Activated T-helper 17 cell treated with anti-CD3 and anti-CD28 coated beads, Interleukin-2, amount 50 U/mL, for 72 hours (primary cell): ENCODE data around the gene MFAP2. TPM values are rescaled to one million over a fixed set of nuclear protein-coding genes. Genes with fewer than 3 reads are reported as not detected.
A peak's percentile ranks its signal among the peaks of the same experiment; 100 is the strongest.

Experiments used
- ATAC-seq: fragments of 150-1000 bp; cut with Tn5 transposase; replicated peaks from 2 replicates; pipeline ENCODE4 v1.10.0; 2021; ENCODE audit warnings: mild to moderate bottlenecking, moderate library complexity
- H3K27ac Mint-ChIP-seq: one replicate; pipeline ENCODE4 v1.8.0; 2022; ENCODE audit warnings: mixed read lengths
- H3K27me3 Mint-ChIP-seq: one replicate; pipeline ENCODE4 v1.8.0; 2022; ENCODE audit warnings: mixed read lengths
- H3K36me3 Mint-ChIP-seq: one replicate; pipeline ENCODE4 v1.8.0; 2022; ENCODE audit warnings: low read depth, mild to moderate bottlenecking, mixed read lengths
- H3K4me1 Mint-ChIP-seq: one replicate; pipeline ENCODE4 v1.8.0; 2022; ENCODE audit warnings: mixed read lengths
- H3K4me3 Mint-ChIP-seq: one replicate; pipeline ENCODE4 v1.8.0; 2022; ENCODE audit warnings: mild to moderate bottlenecking, mixed read lengths
- H3K9me3 Mint-ChIP-seq: one replicate; pipeline ENCODE4 v1.8.0; 2022; ENCODE audit warnings: mixed read lengths
- total RNA-seq, 2 donors: library from RNA; stranded (reverse); gene quantifications; one replicate each; pipeline ENCODE4 v1.2.3, GENCODE V29; 2022

Gene MFAP2, protein sequence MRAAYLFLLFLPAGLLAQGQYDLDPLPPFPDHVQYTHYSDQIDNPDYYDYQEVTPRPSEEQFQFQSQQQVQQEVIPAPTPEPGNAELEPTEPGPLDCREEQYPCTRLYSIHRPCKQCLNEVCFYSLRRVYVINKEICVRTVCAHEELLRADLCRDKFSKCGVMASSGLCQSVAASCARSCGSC
- total RNA-seq = not detected

DNA sequence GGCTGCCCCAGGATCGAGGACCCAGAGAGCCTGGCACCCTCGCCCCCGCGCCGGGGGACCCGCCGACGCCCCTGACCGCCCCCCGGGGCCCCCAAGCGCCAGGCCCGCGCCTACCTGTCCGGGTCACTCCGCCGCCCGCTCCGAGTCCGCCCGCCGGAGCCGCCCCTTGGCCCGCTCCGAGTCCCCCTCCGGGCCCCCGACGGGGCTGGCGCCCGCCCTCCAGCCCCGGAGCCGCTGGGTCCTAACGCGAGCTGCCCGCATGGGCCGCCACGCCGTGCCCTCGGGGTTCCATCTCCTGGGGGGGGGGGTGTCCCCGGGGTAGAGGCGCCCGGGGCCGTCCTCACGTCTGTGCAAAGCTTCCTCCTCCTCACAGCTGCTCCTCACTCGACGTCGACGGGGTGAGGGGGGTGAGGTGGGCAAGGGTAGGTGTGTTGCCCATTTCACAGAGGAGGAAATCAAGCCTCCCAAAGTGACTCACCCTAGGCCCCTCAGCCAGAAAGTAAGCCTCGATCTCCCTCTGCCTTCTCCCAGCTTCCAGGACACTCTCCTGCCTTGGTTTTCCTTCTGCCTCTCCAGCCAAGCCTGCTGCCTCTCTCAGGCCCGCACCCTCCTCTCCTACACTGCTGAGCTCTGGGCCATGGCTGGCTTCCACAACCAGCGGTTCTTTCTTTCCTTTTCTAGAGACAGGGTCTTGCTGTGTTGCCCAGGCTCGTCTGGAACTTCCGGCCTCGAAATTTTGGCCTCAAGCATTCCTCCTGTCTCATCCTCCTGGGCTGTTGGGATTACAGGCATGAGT is at the start of gene MFAP2:
TSS of gene MFAP2 (minus strand) at position 148 of the 796 bp plus-strand sequence. CDS start 2,347 bp downstream, outside the sequence.
- Mint-ChIP-seq H3K4me3 (peak within 1 kb of the TSS; percentile 53), H3K27me3 (peaks cover 15% of the 10 kb centered on the region), H3K36me3 (peaks cover 5% of the 10 kb centered on the region)

DNA sequence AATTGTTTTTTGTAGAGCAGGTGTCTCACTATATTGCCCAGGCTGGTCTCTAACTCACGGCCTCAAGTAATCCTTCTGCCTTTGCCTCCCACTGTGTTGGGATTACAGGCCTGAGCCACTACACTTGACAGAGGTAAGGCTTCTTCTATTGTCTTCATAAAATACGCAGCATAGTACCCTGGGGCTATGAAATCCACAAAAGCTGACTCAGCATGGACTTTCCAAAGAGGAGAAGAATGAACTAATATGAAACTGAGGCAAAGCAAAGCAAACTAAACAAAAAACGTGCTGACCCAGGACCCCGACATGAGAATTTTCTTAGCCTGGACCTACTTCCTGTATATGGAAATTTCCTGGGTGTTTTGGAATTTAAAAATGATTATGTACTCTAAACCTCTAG is 49.8 kb upstream of the MFAP2 start:
- ATAC-seq = no peak
- H3K36me3 Mint-ChIP-seq = peaks cover 92% of the 10 kb centered on the region
- no peaks in the 10 kb centered on the region for H3K4me1 Mint-ChIP-seq
- H3K27ac Mint-ChIP-seq = no peak overlapping the region
- H3K9me3 Mint-ChIP-seq = no peaks in the 10 kb centered on the region
- no peaks in the 10 kb centered on the region for H3K27me3 Mint-ChIP-seq
- no peak overlapping the region for H3K4me3 Mint-ChIP-seq

More for the DNA sequence above, at the start of gene MFAP2:
- Mint-ChIP-seq H3K9me3 (no peaks in the 10 kb centered on the region), H3K4me1 (peaks cover 6% of the 10 kb centered on the region), H3K27ac (peak within 1 kb of the TSS; percentile 4)
- no peak for ATAC-seq

DNA sequence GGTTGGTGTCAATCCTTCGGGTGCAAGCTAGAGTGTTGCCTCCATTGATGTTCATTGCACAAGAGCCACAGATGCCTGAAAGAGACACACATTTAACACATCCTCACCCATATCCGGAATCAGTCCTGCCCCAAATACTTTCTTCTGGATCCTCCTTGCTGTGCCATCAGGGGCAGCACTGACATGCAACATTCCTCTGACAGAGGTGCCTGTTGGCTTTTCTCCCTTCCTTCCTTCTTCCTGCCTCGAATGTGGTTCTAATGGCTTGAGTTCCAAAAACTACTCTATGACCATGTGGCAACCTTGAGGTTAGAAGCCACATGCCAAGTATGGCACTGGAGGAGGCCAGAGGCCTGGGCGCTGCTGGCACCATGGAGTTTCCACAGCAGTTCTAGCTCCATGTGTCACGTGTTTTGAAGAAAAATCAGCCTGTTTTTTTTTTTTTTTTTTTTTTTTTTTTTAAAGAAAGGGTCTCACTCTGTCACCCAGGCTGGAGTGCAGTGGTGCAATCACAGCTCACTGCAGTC is 48.3 kb upstream of the MFAP2 start:
- Mint-ChIP-seq H3K4me3 (no peak overlapping the region), H3K9me3 (no peaks in the 10 kb centered on the region), H3K27ac (no peak overlapping the region), H3K36me3 (peaks cover 93% of the 10 kb centered on the region), H3K27me3 (no peaks in the 10 kb centered on the region), H3K4me1 (no peaks in the 10 kb centered on the region)
- no peak for ATAC-seq

DNA sequence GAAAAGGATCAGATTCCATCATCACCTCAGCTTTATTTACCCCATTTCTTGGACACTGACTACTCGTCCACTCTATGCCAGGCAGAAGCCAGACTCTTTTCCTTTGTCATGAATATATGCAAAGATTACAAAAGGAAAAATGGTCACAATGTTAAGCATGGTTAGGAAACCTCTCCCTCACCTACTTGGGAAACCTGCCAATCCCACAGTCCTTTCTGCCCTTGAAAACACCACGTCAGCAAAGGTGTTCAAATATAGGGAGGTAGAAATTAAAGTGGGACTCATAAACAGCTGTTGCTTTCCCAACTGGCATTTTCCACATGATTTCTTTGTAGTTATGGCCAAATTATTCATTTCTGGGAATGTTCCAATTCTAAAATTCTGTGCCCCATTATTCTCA is 47.5 kb upstream of the MFAP2 start:
- Mint-ChIP-seq H3K27me3 (no peaks in the 10 kb centered on the region), H3K36me3 (peaks cover 93% of the 10 kb centered on the region), H3K4me1 (no peaks in the 10 kb centered on the region), H3K27ac (no peak overlapping the region), H3K9me3 (no peaks in the 10 kb centered on the region), H3K4me3 (no peak overlapping the region)
- ATAC-seq = no peak

DNA sequence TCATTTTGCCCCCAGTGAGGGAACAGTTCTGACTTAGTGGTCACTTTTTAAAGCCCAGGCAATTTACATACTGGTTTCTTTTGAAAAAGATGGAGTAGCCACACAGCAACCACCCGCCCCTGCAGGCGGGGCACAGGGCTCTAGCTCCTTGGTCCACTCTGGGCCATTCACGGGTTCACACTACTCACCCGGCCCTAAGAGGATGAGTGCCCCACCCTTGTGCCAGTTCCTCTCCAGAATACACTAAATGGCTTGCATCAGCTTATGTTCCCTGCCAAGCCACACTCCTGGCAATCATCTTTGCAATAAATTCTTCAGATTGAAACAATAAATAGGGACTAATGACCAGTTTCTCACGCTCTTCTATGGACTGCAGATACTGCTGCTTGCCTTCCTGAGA is 47.0 kb upstream of the MFAP2 start:
- no peaks in the 10 kb centered on the region for H3K4me1 Mint-ChIP-seq
- no peak overlapping the region for H3K4me3 Mint-ChIP-seq
- H3K27me3 Mint-ChIP-seq = no peaks in the 10 kb centered on the region
- no peaks in the 10 kb centered on the region for H3K9me3 Mint-ChIP-seq
- H3K36me3 Mint-ChIP-seq = peaks cover 93% of the 10 kb centered on the region
- no peak overlapping the region for H3K27ac Mint-ChIP-seq
- ATAC-seq = no peak

DNA sequence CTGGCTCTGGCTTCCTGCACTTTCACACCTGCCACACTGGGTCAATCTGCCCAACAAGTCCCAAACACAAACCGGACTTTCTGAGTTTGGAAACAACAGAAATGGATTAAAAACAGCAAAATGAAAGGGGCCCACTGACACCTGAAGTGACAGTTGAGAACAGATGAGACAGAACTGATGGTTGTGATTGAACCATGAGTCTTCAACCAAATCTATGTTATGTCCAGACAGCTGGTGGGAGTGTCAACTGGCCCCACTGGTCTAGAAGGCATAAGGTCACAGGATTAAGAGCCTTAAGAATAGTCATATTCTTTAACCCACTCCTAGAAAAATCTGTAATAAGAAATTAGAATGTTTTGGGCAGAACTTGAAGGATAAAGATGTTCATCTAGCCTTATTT is 44.3 kb upstream of the MFAP2 start:
- Mint-ChIP-seq H3K4me1 (no peaks in the 10 kb centered on the region), H3K4me3 (no peak overlapping the region), H3K9me3 (no peaks in the 10 kb centered on the region), H3K27me3 (no peaks in the 10 kb centered on the region), H3K27ac (no peak overlapping the region), H3K36me3 (peaks cover 96% of the 10 kb centered on the region)
- ATAC-seq = no peak

DNA sequence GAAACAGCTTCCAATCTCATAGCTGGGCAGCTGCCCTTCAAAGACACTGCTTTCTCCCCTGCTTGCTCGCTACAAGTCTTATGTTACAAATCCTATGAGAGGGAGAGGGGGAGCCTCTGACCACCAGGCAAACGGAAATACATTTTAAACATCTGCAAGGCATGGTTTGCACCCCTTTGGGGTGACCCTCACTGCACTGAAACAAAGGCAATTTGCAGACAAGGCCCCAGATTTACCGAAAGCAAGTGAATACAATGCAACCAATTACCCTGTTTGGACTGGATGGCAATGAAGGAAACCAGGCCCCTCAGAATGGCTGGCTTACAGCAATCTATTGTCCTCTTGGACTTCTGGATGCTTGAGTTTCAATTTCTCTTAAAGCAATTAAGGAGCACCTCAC is 43.2 kb upstream of the MFAP2 start:
- Mint-ChIP-seq H3K9me3 (no peaks in the 10 kb centered on the region), H3K4me3 (no peak overlapping the region), H3K27ac (peak overlapping the region; percentile 65), H3K36me3 (peaks cover 96% of the 10 kb centered on the region), H3K4me1 (peaks cover 8% of the 10 kb centered on the region), H3K27me3 (no peaks in the 10 kb centered on the region)
- no peak for ATAC-seq

DNA sequence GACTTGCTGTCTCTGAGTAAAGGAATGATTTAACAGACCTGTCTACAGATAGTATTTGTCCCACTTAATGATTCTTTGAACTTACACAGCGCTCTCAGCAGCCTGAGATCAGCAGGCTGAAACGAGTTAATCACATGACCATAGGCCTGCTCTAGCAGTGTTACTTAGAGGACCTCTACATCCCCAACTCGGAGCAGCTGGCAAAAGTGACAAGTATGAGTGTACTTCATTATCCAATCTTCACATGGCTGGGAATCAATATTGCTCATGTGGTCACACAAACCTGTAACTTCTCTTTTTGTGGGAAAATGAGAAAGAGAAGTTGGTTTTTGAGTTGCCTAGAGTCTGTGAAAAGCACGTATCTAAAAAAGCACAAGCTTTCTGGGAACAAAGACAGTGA is 42.7 kb upstream of the MFAP2 start:
- Mint-ChIP-seq H3K27ac (peak overlapping the region; percentile 65), H3K36me3 (peaks cover 96% of the 10 kb centered on the region), H3K27me3 (no peaks in the 10 kb centered on the region), H3K4me1 (peaks cover 8% of the 10 kb centered on the region), H3K9me3 (no peaks in the 10 kb centered on the region), H3K4me3 (no peak overlapping the region)
- ATAC-seq = no peak

DNA sequence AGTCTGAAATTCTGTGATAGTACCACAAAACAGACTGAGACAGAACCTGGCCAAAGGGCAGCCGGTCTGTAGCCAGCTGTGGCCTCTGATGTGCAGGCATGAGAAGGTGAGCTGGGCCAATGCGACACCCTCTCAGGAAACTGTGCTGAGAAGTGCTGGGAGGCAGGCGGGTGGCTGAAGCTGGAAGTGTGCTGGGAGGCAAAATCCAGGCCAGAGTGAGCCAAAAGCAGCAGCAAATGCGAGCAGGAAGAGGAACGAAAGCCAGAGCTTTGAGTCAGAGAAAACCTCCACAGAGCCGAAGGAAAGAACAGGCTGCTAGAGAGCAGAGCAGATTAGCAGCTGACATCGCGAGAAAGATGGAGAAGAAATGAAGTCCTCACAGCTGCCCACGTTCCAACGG is 41.5 kb upstream of the MFAP2 start:
- Mint-ChIP-seq H3K4me3 (no peak overlapping the region), H3K27me3 (no peaks in the 10 kb centered on the region), H3K36me3 (peaks cover 91% of the 10 kb centered on the region), H3K27ac (peak overlapping the region; percentile 55), H3K9me3 (no peaks in the 10 kb centered on the region), H3K4me1 (peaks cover 8% of the 10 kb centered on the region)
- ATAC-seq = no peak

DNA sequence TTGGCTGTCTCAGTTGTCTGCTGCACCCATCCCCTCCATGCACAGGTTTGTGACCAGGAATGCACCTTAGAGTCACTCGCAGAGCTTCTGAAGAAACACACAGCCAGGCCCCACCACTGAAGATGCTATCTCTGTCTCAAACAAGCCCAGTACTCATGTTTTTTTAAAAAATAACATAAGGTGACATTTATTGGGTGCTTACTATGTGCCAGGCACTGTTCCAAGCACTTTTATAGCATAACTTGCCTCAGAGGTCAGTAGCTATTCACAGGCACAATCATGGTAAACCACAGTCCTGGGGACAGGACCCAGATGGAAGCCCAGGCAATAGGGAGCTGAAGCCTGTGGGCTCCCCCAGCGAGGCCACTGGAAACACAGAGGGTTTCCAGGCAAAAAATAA is 40.1 kb upstream of the MFAP2 start:
- Mint-ChIP-seq H3K4me1 (peaks cover 8% of the 10 kb centered on the region), H3K27me3 (no peaks in the 10 kb centered on the region), H3K4me3 (no peak overlapping the region), H3K9me3 (no peaks in the 10 kb centered on the region), H3K36me3 (peaks cover 86% of the 10 kb centered on the region), H3K27ac (peak overlapping the region; percentile 34)
- ATAC-seq = no peak

DNA sequence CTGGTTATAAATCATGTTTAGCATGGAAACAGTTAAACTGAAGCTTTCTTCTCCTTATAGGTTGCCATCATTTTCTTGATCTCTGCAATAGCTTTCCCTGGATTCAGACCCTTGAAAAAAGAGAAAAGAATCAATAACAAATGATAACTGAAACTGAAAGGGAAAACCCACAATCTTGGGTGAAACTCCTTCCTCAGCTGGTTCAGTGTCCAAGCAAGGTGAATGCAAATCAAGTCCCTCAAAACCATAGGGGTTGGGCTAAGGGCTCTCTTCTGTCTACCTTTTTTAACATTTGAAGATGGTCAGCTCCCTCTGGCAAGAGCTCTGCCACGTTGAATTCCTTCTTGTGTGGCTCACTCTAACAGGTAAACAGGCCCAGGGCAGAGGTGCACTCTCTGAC is 38.4 kb upstream of the MFAP2 start:
- Mint-ChIP-seq H3K27ac (peak overlapping the region; percentile 86), H3K4me3 (no peak overlapping the region), H3K9me3 (no peaks in the 10 kb centered on the region), H3K36me3 (peaks cover 72% of the 10 kb centered on the region), H3K27me3 (no peaks in the 10 kb centered on the region), H3K4me1 (peaks cover 8% of the 10 kb centered on the region)
- no peak for ATAC-seq

DNA sequence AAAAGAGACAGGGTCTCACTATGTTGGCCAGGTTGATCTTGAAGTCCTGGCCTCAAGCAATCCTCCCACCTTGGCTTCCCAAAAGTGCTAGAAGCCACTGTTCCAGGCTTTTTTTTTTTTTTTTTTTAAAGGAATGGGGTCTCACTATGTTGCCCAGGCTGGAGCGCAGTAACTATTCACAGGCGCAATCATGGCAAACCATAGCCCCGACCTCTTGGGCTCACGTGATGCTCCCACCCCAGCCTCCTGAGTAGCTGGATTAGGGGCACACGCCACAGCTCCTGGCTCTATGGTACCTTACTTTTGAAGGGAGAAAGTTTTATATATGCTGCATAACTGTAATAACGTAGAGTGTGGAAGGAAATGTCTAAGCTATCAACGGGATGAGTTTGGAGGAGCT is 37.0 kb upstream of the MFAP2 start:
- Mint-ChIP-seq H3K27ac (no peak overlapping the region), H3K9me3 (no peaks in the 10 kb centered on the region), H3K36me3 (peaks cover 58% of the 10 kb centered on the region), H3K27me3 (no peaks in the 10 kb centered on the region), H3K4me1 (peaks cover 8% of the 10 kb centered on the region), H3K4me3 (no peak overlapping the region)
- ATAC-seq = no peak

DNA sequence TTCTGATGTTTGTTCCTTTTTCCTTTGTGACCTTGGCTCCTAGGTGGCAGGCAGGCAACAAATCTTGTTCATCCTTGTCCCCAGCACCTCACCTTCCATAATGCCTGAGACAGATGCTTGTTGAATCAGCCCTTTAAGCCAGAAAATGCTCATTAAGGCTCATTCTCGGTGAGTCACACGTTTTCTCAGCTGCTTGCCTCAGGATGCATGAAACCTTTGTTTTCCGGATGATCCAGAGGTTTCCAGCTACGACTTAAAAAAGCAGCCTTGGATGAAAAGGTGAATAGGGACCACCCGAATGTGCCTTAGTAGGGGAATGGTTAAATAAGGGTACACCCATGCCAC is 35.9 kb upstream of the MFAP2 start:
- ATAC-seq = no peak
- no peak overlapping the region for H3K27ac Mint-ChIP-seq
- no peaks in the 10 kb centered on the region for H3K9me3 Mint-ChIP-seq
- peaks cover 46% of the 10 kb centered on the region for H3K36me3 Mint-ChIP-seq
- peaks cover 8% of the 10 kb centered on the region for H3K4me1 Mint-ChIP-seq
- no peak overlapping the region for H3K4me3 Mint-ChIP-seq
- no peaks in the 10 kb centered on the region for H3K27me3 Mint-ChIP-seq

DNA sequence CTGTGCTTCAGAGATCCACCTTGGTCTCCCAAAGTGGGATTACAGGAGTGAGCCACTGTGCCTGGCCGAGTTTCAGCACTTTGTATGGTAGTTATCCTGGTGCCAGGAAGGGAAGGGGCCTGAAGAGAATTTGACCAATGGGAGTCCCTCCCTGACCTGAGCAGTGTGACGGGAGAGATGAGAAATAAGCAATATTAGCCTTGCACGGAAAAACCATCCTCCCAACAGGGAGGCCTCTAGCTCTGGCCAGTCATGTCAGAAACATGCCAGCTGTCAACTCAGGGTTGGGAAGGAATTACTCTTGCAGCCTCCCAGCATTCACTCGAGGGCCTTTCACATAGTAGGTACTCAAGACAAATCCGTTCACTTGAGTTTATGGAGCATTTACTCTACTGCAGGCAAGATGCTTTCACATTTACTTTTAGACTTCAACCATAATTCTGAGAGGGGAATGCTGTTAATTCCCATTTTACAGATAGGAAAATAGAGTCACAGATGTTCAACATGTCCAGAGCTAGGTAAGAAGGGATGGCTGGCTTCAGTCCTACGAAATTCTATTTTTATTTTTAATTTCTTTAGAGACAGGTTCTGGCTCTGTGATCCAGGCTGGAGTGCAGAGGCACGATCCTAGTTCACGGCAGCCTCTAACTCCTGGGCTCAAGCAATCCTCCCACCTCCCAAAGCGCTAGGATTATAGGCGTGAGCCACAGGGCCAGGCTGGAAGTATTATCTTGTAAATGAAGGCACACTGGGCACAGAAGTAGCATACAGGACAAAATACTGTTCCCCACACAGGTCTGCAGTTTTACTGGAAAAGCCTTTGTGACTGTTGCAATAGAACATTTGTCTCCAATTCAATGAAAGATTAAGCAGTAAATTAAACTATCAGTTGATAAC is 34.5 kb upstream of the MFAP2 start:
- Mint-ChIP-seq H3K27ac (no peak overlapping the region), H3K27me3 (no peaks in the 10 kb centered on the region), H3K4me1 (peaks cover 13% of the 10 kb centered on the region), H3K4me3 (no peak overlapping the region), H3K9me3 (no peaks in the 10 kb centered on the region), H3K36me3 (peaks cover 32% of the 10 kb centered on the region)
- no peak for ATAC-seq
